NCI-H524 (cell line): ENCODE measurements around the gene SOX12.
A peak's percentile ranks its signal among the peaks of the same experiment; 100 is the strongest.
"Not testable (repeated sequence)": the region's sequence is repeated elsewhere in the genome, so short reads cannot be mapped to it uniquely, and the experiment has no call there.

Experiments used
- DNase-seq, 2 experiments: peaks; one replicate each; lab custom pipeline; 2025; lab: John Stamatoyannopoulos, UW

SOX12 gene

GRCh38 chr20:362271-363254, 37.2 kb downstream of the SOX12 start:
- DNase-seq = peak; percentile 22 to 77

GRCh38 chr20:363319-364078, 38.1 kb downstream of the SOX12 start:
- DNase-seq = no peak

- no peak for DNase-seq
Observed at GRCh38 chr20:364905-365794, 39.8 kb downstream of the SOX12 start.

GRCh38 chr20:366041-366718, 40.8 kb downstream of the SOX12 start:
- no peak for DNase-seq

- DNase-seq = no peak
Observed at GRCh38 chr20:366719-367485, 41.5 kb downstream of the SOX12 start.

- DNase-seq = no peak
Observed at GRCh38 chr20:367486-367887, 42.1 kb downstream of the SOX12 start.

- no peak for DNase-seq
Observed at GRCh38 chr20:368915-369314, 43.6 kb downstream of the SOX12 start.

- DNase-seq = no peak
Observed at GRCh38 chr20:370151-370600, 44.8 kb downstream of the SOX12 start.

- no peak for DNase-seq
Observed at GRCh38 chr20:370977-371754, 45.8 kb downstream of the SOX12 start.

GRCh38 chr20:371755-372542, 46.6 kb downstream of the SOX12 start:
- no peak for DNase-seq

GRCh38 chr20:372543-373082, 47.3 kb downstream of the SOX12 start:
- DNase-seq = not testable (repeated sequence)

GRCh38 chr20:373171-373890, 48.0 kb downstream of the SOX12 start:
- no peak for DNase-seq

- DNase-seq = no peak
Observed at GRCh38 chr20:375265-375889, 50.0 kb downstream of the SOX12 start.

GRCh38 chr20:376089-376488, 50.7 kb downstream of the SOX12 start:
- no peak for DNase-seq

GRCh38 chr20:376750-377149, 51.4 kb downstream of the SOX12 start:
- no peak for DNase-seq

GRCh38 chr20:377578-377977, 52.2 kb downstream of the SOX12 start:
- not testable (repeated sequence) for DNase-seq

- no peak for DNase-seq
Observed at GRCh38 chr20:378961-379336, 53.6 kb downstream of the SOX12 start.
